ENCODE data around the gene CHIT1. TPM values are rescaled to one million over a fixed set of nuclear protein-coding genes. Genes with fewer than 3 reads are reported as not detected.

The CHIT1 gene
- polyA plus RNA-seq, 1 of the 3 experiments (the other 2 are of a cell fraction): not detected

- Histone ChIP-seq H3K27ac (ENCODE audit: low read depth in 2 of 2, low read length in 1 of 2) (no peak overlapping the region), H3K9me3 (no peaks in the 10 kb centered on the region), H3K4me1 (ENCODE audit: control insufficient read depth in 1 of 2, insufficient read depth in 2 of 2, low read depth in 1 of 2, low read length in 1 of 2) (peaks cover 0 to 26% of the 10 kb centered on the region in 2 experiments; a peak in 1 of 4 replicates), H3K79me2 (ENCODE audit: insufficient read depth) (no peaks in the 10 kb centered on the region), H3F3A (replicated peaks; ENCODE audit: insufficient read depth) (no peaks in the 10 kb centered on the region), H2AFZ (ENCODE audit: low read depth) (no peak overlapping the region), H3K9me2 (no peaks in the 10 kb centered on the region), H3K9ac (no peak overlapping the region), H3K27me3 (ENCODE audit: insufficient read depth) (no peaks in the 10 kb centered on the region), H3K4me2 (no peak overlapping the region), H4K20me1 (ENCODE audit: insufficient read depth) (no peaks in the 10 kb centered on the region), H3K36me3 (replicated peaks in 1 of 2; ENCODE audit: control insufficient read depth in 1 of 2, insufficient read depth in 2 of 2, low read length in 1 of 2) (no peaks in the 10 kb centered on the region), H3K4me3 (ENCODE audit: low read depth in 2 of 2, low read length in 1 of 2) (no peak overlapping the region)
- ChIA-PET POLR2A (no interaction called here), CTCF (interaction anchor here (1.6 to 1.7 kb wide), 3 partner anchors 8 to 83 kb away, joined by 4 to 9 read pairs (median 4); no protein-coding TSS in a partner anchor)
- no peak for TF ChIP-seq IRF3 (IDR thresholded peaks at IDR 0.05; ENCODE audit: low read depth, low read length)
- no peak for TF ChIP-seq MAX (IDR thresholded peaks at IDR 0.05; ENCODE audit: low read depth)
- no peak for TF ChIP-seq JUND (IDR thresholded peaks at IDR 0.05)
- TF ChIP-seq MXI1 (IDR thresholded peaks at IDR 0.05; ENCODE audit: low read depth, low read length): no peak
- TF ChIP-seq SMC3 (IDR thresholded peaks at IDR 0.05; ENCODE audit: low read depth, low read length): no peak
- no peak for TF ChIP-seq ZBTB33 (IDR thresholded peaks at IDR 0.05; ENCODE audit: borderline replicate concordance, low read depth)
- TF ChIP-seq EP300 (IDR thresholded peaks at IDR 0.05; ENCODE audit: borderline replicate concordance in 1 of 2, low read depth in 1 of 2, low read length in 1 of 2): no peak
- no peak for TF ChIP-seq FOXJ3 (CRISPR knock-in tag; IDR thresholded peaks at IDR 0.05)
- no peak for TF ChIP-seq GATA2 (CRISPR knock-in tag; IDR thresholded peaks at IDR 0.05)
- no peak for TF ChIP-seq USF2 (IDR thresholded peaks at IDR 0.05; ENCODE audit: borderline replicate concordance, low read depth, low read length)
- TF ChIP-seq FOXM1 (IDR thresholded peaks at IDR 0.05; ENCODE audit: low read depth): no peak
- TF ChIP-seq NRF1 (IDR thresholded peaks at IDR 0.05; ENCODE audit: low read depth, low read length): no peak
- no peak for TF ChIP-seq PBX3 (IDR thresholded peaks at IDR 0.05)
- WGBS (ENCODE audit: low lambda C conversion rate): 90% methylated on average over 4 of the region's 4 CpGs
- no peak for DNase-seq
Measured at GRCh38 chr1:203184467-203184866, 45.0 kb downstream of the CHIT1 start.
